Tibial nerve (tissue), 4 donors: ENCODE results near the gene PTGES3L.

Source experiments
- EP300 ChIP-seq, 2 donors: sonication (generic); formaldehyde crosslinking; IDR thresholded peaks; one replicate each; pipeline ENCODE4 v1.6.1; 2017; ENCODE audit warnings: antibody characterized with exemption in 2 of 2, mild to moderate bottlenecking in 1 of 2
- POLR2A ChIP-seq, 2 donors: fragments of 450-650 bp; IDR thresholded peaks; one replicate each; pipeline ENCODE4 v1.6.1; 2017; ENCODE audit warnings: antibody characterized with exemption in 2 of 2, mild to moderate bottlenecking in 2 of 2, moderate library complexity in 2 of 2
- TF ChIP-seq, protein P1 (sequence below), 5 experiments: fragments of 200-600 bp in 3 of 5; fragments of 450-650 bp in 2 of 5; sonication (generic) in 3 of 5; IDR thresholded peaks; one replicate each; pipeline ENCODE4 v1.5.1; 2016 to 2019; ENCODE audit warnings: antibody characterized with exemption in 5 of 5, mild to moderate bottlenecking in 3 of 5, moderate library complexity in 2 of 5

DNA sequence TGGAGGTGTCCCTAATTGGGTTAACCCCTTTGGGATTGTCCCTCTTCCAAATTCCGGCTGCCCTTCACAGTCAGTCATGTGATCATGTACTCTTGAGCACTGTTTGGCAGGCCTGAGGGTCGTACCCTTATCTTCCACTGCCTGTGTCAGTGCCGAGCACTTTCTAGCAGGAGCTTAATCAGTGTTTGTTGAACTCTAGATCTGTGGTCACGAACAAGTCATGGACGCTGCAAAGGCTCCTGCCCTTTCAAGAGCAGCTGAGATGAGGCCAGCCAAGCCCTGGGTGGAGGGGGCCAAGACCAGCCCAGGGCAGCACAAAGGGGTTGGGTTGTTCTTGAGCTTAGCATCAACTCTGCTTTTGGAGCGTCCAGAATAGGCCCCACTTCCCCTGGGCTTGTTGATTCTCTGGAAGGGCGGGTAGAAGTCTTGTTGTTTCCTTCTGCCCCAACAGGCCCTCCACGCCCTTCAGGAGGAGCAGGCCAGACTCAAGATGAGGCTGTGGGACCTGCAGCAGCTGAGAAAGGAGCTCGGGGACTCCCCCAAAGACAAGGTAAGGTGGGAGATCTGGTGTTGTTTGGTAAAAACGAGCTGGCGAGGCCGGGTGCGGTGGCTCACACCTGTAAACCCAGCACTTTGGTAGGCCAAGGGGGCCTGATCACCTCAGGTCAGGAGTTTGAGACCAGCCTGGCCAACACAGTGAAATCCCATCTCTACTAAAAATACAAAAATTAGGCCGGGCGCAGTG, 32.0 kb upstream of the PTGES3L start:
- TF ChIP-seq, protein P1, sequence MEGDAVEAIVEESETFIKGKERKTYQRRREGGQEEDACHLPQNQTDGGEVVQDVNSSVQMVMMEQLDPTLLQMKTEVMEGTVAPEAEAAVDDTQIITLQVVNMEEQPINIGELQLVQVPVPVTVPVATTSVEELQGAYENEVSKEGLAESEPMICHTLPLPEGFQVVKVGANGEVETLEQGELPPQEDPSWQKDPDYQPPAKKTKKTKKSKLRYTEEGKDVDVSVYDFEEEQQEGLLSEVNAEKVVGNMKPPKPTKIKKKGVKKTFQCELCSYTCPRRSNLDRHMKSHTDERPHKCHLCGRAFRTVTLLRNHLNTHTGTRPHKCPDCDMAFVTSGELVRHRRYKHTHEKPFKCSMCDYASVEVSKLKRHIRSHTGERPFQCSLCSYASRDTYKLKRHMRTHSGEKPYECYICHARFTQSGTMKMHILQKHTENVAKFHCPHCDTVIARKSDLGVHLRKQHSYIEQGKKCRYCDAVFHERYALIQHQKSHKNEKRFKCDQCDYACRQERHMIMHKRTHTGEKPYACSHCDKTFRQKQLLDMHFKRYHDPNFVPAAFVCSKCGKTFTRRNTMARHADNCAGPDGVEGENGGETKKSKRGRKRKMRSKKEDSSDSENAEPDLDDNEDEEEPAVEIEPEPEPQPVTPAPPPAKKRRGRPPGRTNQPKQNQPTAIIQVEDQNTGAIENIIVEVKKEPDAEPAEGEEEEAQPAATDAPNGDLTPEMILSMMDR (IDR thresholded peaks at IDR 0.05) = no peak
- peak in 1 of 2 donors; percentile 8 for TF ChIP-seq EP300 (IDR thresholded peaks at IDR 0.05)
- no peak for TF ChIP-seq POLR2A (IDR thresholded peaks at IDR 0.05)
